ENCODE measurements around the gene OR51B6.
A peak's percentile ranks its signal among the peaks of the same experiment; 100 is the strongest.
"Not testable (repeated sequence)": the region's sequence is repeated elsewhere in the genome, so short reads cannot be mapped to it uniquely, and the experiment has no call there.

The OR51B6 gene

DNA sequence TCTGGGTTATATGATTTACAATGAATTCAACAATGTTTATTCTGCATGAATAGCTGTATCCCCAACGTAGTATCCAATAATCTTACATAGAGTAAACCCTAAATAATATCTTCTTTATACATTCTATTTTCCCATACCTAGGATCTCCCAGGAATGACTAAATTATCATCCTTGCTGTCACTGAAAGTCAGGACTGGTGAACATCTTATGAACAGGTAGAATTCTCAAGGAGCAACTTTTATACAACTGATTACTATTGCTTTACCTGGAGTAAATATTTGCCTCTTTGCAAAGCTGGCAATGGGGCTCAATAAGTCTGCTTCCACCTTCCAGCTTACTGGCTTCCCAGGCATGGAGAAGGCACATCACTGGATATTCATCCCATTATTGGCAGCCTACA, at the start of gene OR51B6:
Gene OR51B6, plus strand, starts transcription at position 301 of the 400 bp plus-strand sequence. Its CDS starts 0 bp downstream, at position 301.
- no peak for DNase-seq (ENCODE audit: low read depth, low spot score)

DNA sequence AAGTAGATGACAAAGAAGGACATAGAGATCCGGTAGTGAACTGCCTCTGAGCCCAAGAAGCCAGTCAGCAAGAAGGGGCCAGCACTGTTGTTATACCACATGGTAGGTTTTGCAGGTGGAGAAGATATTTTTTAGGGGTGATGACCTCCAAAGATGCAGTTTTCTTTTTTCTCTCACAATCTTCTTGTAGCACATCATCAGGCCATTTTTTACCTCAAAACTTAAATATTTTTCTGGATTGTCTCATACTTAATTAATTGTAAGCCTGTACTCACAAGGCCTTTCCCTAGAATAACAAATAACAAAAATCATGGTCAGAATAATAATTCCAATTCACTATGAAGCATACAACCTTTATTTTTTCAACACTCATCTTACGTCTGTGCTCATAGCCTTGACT, 49.5 kb upstream of the OR51B6 start, which contains the start of gene OR51B4:
Gene OR51B4, minus strand, starts transcription at position 101 of the 400 bp plus-strand sequence. Its CDS starts 0 bp downstream, at position 101.
- DNase-seq (ENCODE audit: low read depth, low spot score), result no peak

DNA sequence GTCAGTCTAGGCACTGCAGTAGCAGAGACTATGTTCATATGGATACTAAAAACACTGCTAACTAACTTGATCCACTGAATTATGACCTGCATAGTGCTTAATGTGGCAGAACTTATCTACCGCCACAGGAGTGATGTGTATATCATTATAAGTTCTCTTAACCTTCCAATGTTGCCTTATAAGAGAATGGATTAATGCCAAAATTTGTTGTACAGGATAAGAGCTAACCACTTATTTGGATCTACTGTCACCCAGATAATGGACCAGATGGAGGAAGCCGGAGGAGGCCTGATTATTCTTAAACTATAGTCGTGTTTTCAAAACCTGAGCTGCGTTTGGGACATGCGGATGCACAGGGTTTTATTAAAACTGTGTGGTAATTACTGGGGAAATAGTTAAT, 47.7 kb upstream of the OR51B6 start:
- no peak for DNase-seq (ENCODE audit: low read depth, low spot score)

DNA sequence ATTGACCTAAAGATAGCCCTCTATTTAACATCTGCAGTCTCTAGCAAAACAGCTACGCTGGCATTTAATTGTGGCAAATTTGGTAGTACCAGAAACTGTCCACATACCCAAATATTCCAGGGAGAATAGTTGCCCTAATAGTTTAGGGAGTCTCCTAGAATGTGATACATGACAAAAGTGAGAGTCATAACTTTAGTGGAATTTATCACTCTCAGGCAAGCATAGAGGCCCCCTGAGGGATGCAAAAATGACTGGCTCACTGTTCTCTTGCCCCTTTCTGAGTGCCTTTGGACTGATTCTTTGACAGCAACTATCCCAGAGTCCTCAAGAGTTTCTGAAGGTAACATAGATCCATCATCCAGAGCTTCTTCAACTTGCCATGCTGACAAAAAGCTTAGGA, 47.3 kb upstream of the OR51B6 start:
- no peak for DNase-seq (ENCODE audit: low read depth, low spot score)

- DNase-seq (ENCODE audit: low read depth, low spot score), result no peak
These were observed 43.9 kb upstream of the OR51B6 start for GRCh38 chr11:5307256-5308019.

- DNase-seq (ENCODE audit: low read depth, low spot score), result no peak
These were observed 40.9 kb upstream of the OR51B6 start for GRCh38 chr11:5310423-5310822.

GRCh38 chr11:5313326-5314023, 37.8 kb upstream of the OR51B6 start:
- not testable (repeated sequence) for DNase-seq (ENCODE audit: low read depth, low spot score)

- no peak for DNase-seq (ENCODE audit: low read depth, low spot score)
These were observed 34.0 kb upstream of the OR51B6 start for GRCh38 chr11:5317292-5317691.

GRCh38 chr11:5324197-5324596, 27.1 kb upstream of the OR51B6 start, which contains the start of gene OR51B2:
OR51B2 (minus strand) TSS chr11:5324297; CDS start chr11:5324297, 0 bp downstream.
- no peak for DNase-seq (ENCODE audit: low read depth, low spot score)

- DNase-seq (ENCODE audit: low read depth, low spot score), result no peak
These were observed 16.1 kb upstream of the OR51B6 start for GRCh38 chr11:5335170-5335569.

- DNase-seq (ENCODE audit: low read depth, low spot score), result no peak
These were observed 15.0 kb upstream of the OR51B6 start for GRCh38 chr11:5336331-5336730.

DNA sequence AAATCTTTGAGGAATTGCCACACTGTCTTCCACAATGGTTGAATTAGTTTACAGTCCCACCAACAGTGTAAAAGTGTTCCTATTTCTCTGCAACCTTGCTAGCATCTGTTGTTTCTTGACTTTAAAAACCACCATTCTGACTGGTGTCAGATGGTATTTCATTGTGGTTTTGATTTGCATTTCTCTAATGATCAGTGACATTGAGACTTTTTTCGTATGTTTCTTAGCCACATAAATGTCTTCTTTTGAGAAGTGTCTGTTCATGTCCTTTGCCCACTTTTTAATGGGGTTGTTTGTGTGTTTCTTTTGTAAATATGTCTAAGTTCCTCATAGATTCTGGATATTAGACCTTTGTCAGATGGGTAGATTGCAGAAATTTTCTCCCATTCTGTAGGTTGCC, 14.1 kb upstream of the OR51B6 start:
- not testable (repeated sequence) for DNase-seq (ENCODE audit: low read depth, low spot score)

- DNase-seq (ENCODE audit: low read depth, low spot score), result no peak
These were observed 11.5 kb upstream of the OR51B6 start for GRCh38 chr11:5339771-5340322.

- DNase-seq (ENCODE audit: low read depth, low spot score), result no peak
These were observed 7.6 kb upstream of the OR51B6 start, which contains the start of gene OR51B5 for GRCh38 chr11:5343474-5344335. OR51B5 (minus strand) TSS chr11:5343524; CDS start chr11:5343524, 0 bp downstream.

DNA sequence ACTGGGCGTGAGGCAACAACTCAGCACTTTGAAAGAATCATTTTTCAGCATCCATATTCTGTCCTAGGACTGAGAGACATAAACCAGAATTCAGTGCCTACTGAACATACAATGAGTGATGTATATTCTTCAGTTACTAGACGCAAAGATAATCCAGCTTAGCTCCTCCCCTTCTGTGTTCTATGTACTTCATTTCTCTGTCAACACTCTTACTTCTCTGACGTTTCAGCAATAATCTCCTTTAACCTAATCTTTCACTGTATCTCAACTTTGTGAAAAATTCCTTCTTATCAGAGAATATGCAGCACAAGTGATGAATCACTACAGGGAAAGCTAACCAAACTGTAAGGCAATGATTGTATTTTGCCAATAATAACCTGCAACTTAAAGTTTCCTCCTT, 5.5 kb upstream of the OR51B6 start:
- DNase-seq (ENCODE audit: low read depth, low spot score), result no peak

- DNase-seq (ENCODE audit: low read depth, low spot score), result no peak
These were observed 2.6 kb upstream of the OR51B6 start for GRCh38 chr11:5348551-5349194.

- no peak for DNase-seq (ENCODE audit: low read depth, low spot score)
These were observed 1.8 kb upstream of the OR51B6 start for GRCh38 chr11:5349550-5349949.

DNA sequence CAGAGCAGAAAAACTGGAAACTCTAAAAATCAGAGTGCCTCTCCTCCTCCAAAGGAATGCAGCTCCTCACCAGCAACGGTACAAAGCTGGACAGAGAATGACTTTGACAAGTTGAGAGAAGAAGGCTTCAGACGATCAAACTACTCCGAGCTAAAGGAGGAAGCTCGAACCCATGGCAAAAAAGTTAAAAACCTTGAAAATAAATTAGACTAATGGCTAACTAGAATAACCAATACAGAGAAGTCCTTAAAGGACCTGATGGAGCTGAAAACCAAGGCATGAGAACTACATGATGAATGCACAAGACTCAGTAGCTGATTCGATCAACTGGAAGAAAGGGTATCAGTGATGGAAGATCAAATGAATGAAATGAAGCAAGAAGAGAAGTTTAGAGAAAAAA, 4.7 kb downstream of the OR51B6 start:
- not testable (repeated sequence) for DNase-seq (ENCODE audit: low read depth, low spot score)

DNA sequence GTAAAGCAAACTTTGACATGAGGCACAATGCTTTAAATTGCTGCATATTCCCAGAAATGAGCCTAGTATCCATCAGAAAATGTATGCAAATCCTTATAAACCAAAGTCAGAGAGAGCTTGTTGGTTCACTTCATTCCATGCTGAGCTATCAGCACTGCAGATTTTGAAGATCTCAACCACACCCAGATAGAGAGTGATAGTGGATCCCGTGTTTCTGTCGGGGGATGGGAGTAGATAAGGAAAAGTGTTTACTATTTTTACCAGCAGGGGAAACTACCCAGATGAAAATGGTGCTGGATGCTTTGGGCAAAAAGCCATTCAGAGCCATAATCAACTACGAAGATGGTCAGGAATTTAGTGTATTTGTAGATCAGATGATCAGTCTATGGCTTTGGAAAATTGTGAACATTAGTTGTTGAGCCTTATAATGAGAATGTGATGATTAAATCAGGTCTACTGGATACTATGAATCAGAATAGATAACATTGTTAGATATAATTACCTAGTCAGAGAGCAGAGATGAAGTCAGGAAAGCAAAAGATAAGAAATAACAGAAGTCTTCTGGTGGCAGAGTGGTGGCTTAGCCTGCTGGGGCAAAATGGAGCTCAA, 10.8 kb downstream of the OR51B6 start:
- DNase-seq (ENCODE audit: low read depth, low spot score), result no peak

GRCh38 chr11:5363679-5364078, 12.4 kb downstream of the OR51B6 start:
- no peak for DNase-seq (ENCODE audit: low read depth, low spot score)

GRCh38 chr11:5364214-5364613, 12.9 kb downstream of the OR51B6 start:
- peak; percentile 36 for DNase-seq (ENCODE audit: low read depth, low spot score)

Measured in astrocyte of the hippocampus (primary cell).